Measurements from ENCODE around the gene JAM3.
A peak's percentile ranks its signal among the peaks of the same experiment; 100 is the strongest.

JAM3 gene

DNA sequence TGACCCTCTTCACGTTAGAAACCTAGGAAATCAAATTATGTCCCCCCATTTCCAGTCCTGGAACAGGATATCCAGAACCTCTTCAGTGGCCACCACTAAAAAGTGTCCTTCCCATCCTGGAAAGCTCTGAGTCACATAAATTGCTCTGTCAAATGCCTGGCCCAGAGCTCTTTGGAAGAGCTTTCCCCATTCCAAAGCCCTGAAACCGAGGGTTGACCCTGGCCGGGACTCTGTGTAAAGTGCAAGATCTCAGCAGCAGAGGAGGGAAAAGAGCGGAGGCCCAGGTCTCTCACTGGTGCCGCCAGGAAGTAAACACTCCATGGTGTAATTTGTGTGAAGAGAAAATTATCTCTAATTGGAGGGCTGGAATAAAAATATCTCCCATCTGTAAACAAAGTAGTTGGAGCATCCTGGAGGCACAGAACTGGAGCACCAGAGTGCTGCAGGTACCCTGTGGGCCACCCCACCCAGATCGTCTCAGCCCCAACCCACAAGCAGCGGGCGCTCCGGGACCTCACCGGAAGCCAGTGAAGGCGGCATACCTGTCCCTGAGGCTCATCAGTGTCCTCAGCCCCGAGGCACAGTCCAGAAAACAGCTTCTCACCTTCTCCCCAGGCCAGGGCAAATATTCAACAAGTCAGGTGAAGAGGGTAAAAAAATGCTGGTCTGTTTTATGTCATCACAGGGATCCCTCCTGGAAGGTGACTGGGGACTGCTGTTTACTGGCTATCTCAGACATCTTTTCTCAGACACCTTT, 4.7 kb upstream of the JAM3 start:
- no peak for TF ChIP-seq CTCF (IDR thresholded peaks at IDR 0.05; ENCODE audit: low read depth, low read length, missing control alignments)
- no peak overlapping the region for H3K4me3 ChIP-seq (ENCODE audit: low read depth, low read length)
- DNase-seq (ENCODE audit: low read depth) = no peak

DNA sequence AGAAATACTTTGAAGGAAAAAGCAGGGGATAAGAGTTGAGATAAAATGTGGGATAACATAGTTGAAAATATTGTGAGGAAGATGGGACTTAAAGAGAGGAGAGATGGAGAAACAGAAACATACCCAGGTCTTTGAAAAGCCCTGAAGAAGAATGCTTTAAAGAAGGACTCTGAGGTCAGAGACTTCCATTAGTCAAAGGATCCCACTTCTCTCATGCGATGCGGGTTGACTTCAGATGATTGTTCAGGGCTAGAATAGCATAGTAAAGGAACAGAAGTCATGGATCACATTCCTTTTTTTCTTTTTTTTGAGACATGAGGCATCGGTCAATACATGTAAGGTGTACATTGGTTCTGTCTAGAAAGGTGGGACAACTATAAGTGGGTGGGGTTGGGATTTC, 3.5 kb upstream of the JAM3 start:
- no peak for DNase-seq (ENCODE audit: low read depth)
- H3K4me3 ChIP-seq (ENCODE audit: low read depth, low read length) = no peak overlapping the region
- no peak for TF ChIP-seq CTCF (IDR thresholded peaks at IDR 0.05; ENCODE audit: low read depth, low read length, missing control alignments)

DNA sequence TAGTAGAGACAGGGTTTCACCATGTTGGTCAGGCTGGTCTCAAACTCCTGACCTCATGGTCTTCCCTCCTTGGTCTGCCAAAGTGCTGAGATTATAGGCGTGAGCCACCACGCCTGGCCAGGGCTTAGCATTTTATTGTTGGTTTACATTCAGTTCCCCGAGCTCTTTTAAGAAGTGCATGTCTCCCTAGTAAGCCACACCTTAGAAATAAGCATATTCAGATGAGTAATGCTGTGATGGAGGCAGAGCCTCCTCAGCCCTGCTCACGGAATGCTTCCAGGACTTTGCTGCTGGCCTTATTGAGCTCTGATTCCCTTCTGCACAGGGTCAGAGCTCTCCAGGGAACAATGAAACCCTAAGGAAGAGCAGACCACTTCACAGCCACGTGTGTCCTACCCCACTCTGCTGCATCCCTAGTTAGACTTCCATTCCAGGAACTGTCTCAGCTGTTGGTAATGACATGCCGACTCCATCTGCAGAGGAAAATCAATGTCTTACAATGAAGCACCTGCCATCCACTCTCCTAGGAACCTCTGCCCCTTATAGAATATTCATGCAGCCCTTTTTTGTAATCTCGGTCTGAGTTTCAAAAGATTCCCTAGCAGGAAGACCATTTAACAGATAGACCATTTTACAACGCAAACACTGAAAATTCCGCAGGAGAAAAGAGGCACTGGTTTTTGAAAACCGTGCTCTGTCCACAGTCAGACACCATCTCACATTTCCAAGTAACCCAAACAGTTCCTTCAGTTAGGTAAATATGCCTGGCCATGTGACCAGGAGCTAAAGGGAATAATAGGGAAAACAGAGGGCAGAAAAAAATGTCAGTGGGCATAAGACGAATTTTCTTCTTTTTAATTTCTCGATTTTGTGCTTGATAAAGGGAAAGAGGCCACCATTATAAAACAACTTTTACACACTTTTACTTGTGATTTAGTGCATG, 1.7 kb upstream of the JAM3 start:
- H3K4me3 ChIP-seq (ENCODE audit: low read depth, low read length) = no peak overlapping the region
- TF ChIP-seq CTCF (IDR thresholded peaks at IDR 0.05; ENCODE audit: low read depth, low read length, missing control alignments) = no peak
- no peak for DNase-seq (ENCODE audit: low read depth)

DNA sequence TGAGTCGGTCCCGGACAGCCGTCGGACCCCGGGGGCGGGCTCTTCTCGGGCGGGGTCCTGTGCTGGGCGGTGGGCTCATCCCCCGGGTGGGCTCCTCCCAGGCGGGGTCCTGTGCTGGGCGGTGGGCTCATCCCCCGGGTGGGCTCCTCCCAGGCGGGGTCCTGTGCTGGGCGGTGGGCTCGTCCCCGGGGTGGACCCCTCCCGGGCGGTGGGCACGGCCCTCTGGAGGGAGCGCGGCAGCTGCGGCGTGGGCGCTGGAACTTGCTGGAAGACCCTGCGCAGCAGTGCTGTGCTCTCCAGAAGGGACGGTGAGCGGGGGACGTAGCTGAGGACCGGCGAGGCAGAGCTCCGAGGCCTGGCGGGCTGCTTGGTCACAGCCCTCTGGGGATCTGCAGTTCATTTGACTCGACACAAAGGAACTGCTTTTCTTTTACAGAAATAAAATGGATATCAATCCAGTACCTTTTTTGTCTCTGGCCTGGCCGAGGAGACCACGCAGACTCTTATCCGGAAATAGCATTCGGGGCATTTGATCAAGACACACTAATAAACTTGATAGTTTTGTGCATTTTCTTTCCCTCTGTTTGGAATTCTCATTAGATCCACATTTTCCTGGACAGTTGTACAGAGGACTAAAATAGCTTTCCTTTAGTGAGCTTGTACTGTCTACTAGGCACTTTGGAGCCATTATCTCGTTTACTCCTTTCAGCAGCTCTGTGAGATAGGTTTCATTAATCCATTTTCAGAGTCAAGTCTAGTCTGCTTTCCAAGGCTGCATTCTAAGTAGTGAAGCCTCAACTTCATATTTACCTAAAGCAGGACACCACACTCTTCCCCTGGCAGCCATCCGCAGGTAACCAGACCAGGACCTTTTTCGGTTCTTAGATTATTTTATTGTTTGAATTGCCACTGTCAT, 812 bp downstream of the JAM3 start:
- no peak for DNase-seq (ENCODE audit: low read depth)

GRCh38 chr11:134070342-134070845, 1.5 kb downstream of the JAM3 start:
- no peak overlapping the region for H3K4me3 ChIP-seq (ENCODE audit: low read depth, low read length)
- TF ChIP-seq CTCF (IDR thresholded peaks at IDR 0.05; ENCODE audit: low read depth, low read length, missing control alignments) = no peak
- DNase-seq (ENCODE audit: low read depth) = no peak

More for the DNA sequence above, 812 bp downstream of the JAM3 start:
- peak overlapping the region; percentile 49; the same call in 1 of the 2 replicates for H3K4me3 ChIP-seq (ENCODE audit: low read depth, low read length)
- TF ChIP-seq CTCF (IDR thresholded peaks at IDR 0.05; ENCODE audit: low read depth, low read length, missing control alignments) = no peak

GRCh38 chr11:134071306-134071705, 2.4 kb downstream of the JAM3 start:
- DNase-seq (ENCODE audit: low read depth) = no peak
- H3K4me3 ChIP-seq (ENCODE audit: low read depth, low read length) = no peak overlapping the region
- TF ChIP-seq CTCF (IDR thresholded peaks at IDR 0.05; ENCODE audit: low read depth, low read length, missing control alignments) = no peak
